Coronary artery (tissue), 2 donors: ENCODE results near the gene THBS4.

Experiments used
- DNase-seq: peaks from one replicate; pipeline ENCODE4 v3.0.0-alpha.2; 2017; ENCODE audit warnings: low spot score
- H3K27ac ChIP-seq, 2 donors: fragments of 200-600 bp; sonication (generic); one replicate each; pipeline ENCODE4 v1.5.1; 2016 to 2019
- H3K4me3 ChIP-seq: fragments of 200-600 bp; sonication (generic); 2 replicates; pipeline ENCODE4 v1.5.1; 2016; ENCODE audit warnings: mild to moderate bottlenecking, moderate library complexity
- CTCF ChIP-seq: fragments of 200-600 bp; sonication (generic); IDR thresholded peaks from one replicate; pipeline ENCODE4 v1.5.1; 2019; ENCODE audit warnings: antibody characterized with exemption

THBS4 gene

GRCh38 chr5:80002677-80003076, 32.5 kb upstream of the THBS4 start:
- no peak for TF ChIP-seq CTCF
- DNase-seq = no peak
- H3K27ac ChIP-seq = no peak overlapping the region
- no peak overlapping the region for H3K4me3 ChIP-seq

- no peak overlapping the region for H3K27ac ChIP-seq
- no peak for TF ChIP-seq CTCF
- no peak for DNase-seq
- no peak overlapping the region for H3K4me3 ChIP-seq
These were observed 26.0 kb upstream of the THBS4 start for GRCh38 chr5:80008995-80009765.

DNA sequence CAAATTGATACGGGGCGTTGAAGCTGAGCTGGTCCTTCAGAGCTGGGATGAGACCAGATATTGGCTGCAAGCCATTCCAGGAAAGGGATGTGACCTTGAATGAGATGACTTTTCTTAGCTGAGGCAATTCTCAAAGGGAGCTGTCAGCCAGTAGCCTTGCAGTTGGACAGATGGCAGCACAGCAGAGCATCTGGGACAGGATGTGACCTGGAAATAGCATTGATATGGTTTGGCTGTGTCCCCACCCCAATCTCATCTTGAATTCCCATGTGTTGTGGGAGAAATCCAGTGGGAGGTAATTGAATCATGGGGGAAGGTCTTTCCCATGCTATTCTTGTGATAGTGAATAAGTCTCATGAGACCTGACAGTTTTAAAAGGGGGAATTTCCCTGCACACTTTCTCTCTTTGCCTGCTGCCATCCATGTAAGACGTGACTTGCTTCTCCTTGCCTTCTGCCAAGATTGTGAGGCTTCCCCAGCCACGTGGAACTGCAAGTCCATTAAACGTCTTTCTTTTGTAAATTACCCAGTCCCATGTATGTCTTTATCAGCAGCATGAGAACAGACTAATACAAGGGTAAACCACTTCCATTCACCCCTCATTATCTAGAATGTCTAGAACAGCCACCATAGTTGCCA, 24.3 kb upstream of the THBS4 start:
- DNase-seq = no peak
- TF ChIP-seq CTCF = no peak
- no peak overlapping the region for H3K4me3 ChIP-seq
- H3K27ac ChIP-seq = no peak overlapping the region

GRCh38 chr5:80025069-80025468, 10.1 kb upstream of the THBS4 start:
- Histone ChIP-seq H3K4me3 (no peak overlapping the region), H3K27ac (no peak overlapping the region)
- TF ChIP-seq CTCF = no peak
- no peak for DNase-seq

DNA sequence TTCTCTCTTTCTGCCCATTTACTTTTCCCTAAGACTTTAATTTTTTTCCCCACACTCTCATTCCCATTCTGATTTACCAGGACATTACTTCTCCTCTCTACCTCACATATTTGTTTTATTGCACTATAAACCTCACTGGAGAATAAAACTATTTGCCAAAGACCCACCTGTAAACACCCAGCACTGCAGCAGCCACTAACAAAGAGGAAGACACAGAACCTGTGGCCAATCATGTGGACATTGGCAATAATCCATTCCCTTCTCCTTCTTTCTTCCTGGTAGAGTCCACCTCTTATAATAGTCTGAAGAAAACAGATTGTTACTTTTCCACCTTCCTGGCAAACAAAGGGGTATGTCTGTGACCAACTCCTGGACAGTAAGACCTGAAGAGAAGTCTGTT, 8.3 kb upstream of the THBS4 start:
- Histone ChIP-seq H3K27ac (no peak overlapping the region), H3K4me3 (no peak overlapping the region)
- DNase-seq = no peak
- no peak for TF ChIP-seq CTCF

- DNase-seq = no peak
- no peak overlapping the region for H3K27ac ChIP-seq
- no peak overlapping the region for H3K4me3 ChIP-seq
- TF ChIP-seq CTCF = no peak
These were observed 4.0 kb upstream of the THBS4 start for GRCh38 chr5:80031109-80031508.

DNA sequence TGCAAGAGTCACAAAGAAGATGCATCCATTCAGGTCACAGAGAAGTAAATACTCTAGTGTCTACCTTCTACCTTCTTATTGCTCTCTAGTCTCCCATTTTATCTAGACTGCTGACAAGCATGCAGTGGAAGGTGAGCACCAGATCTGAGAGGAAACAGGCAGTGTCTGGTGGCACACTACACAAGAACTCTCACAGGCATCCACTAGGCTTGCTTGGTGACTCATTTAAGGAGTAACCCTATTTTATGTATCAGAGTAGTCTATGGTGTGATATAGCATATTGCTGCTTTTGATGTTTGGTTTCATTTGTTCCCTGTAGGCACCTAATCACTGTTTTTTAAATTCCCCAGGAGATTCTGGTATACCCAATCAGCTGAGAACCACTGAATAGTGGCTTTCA, 1.6 kb upstream of the THBS4 start:
- H3K4me3 ChIP-seq = no peak overlapping the region
- no peak for DNase-seq
- H3K27ac ChIP-seq = no peak overlapping the region
- TF ChIP-seq CTCF = no peak
